Fibroblast of lung (primary cell): ENCODE results near the gene DYNLT1.

Source experiments
- CTCF ChIP-seq, 2 donors: IDR thresholded peaks in 1 of 2; conservative IDR thresholded peaks in 1 of 2; 1 replicate in 1 of 2; 2 replicates in 1 of 2; pipeline ENCODE4 v1.5.1; 2011 to 2012; ENCODE audit warnings: low read length in 2 of 2, control low read depth in 1 of 2, inconsistent platforms in 1 of 2, low read depth in 1 of 2, mild to moderate bottlenecking in 1 of 2
- EZH2 ChIP-seq: IDR thresholded peaks from 2 replicates; pipeline ENCODE4 v1.5.1; 2012; ENCODE audit warnings: low read length, control low read depth, mild to moderate bottlenecking; ENCODE audit errors: missing control alignments

DNA sequence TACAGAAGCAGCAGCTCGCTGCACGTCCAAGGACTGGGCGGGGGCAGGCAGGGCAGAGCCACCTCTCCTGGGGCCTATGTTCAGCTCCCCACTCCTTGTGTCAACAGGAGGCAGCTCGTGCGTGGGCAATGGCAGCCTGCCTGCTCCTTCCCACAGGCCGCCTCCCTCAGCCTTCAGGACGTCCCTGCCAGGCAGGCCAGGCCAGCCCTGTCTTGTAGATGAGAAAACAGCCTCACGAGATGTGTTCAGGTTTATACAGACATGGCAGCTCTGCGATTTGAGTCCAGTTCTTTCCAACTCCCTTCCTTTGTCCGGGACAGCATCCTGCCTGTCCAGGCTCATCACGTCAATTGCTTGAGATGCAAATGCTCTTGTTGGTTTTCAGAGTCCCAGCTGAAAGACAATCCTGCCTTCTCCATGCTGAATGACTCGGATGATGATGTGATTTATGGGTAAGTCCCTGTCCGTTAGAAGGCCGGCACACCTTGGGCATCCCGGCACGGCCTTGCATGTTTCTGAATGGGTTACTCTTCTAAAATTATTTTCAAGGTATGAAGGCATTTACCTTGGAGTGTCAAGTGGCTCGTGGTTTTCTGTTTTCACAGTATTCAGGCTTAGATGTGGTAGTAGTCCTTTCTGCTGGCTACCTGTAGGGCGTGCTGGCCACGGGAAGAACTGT, 13.5 kb downstream of the DYNLT1 start:
- no peak for TF ChIP-seq CTCF (conservative IDR thresholded peaks at IDR 0.05 in 1 of 2, IDR thresholded peaks at IDR 0.05 in 1 of 2; ENCODE audit: low read depth in 1 of 2, low read length in 2 of 2)
- no peak for TF ChIP-seq EZH2
